GM19035 (cell line): ENCODE measurements around the gene BYSL.
"Not testable (repeated sequence)": the region's sequence is repeated elsewhere in the genome, so short reads cannot be mapped to it uniquely, and the experiment has no call there.

Experiments used
- ATAC-seq: cut with Tn5 transposase; IDR thresholded peaks from one replicate; pipeline ENCODE4 v1.9.1; 2021; ENCODE audit not compliant: unreplicated experiment

The BYSL gene

DNA sequence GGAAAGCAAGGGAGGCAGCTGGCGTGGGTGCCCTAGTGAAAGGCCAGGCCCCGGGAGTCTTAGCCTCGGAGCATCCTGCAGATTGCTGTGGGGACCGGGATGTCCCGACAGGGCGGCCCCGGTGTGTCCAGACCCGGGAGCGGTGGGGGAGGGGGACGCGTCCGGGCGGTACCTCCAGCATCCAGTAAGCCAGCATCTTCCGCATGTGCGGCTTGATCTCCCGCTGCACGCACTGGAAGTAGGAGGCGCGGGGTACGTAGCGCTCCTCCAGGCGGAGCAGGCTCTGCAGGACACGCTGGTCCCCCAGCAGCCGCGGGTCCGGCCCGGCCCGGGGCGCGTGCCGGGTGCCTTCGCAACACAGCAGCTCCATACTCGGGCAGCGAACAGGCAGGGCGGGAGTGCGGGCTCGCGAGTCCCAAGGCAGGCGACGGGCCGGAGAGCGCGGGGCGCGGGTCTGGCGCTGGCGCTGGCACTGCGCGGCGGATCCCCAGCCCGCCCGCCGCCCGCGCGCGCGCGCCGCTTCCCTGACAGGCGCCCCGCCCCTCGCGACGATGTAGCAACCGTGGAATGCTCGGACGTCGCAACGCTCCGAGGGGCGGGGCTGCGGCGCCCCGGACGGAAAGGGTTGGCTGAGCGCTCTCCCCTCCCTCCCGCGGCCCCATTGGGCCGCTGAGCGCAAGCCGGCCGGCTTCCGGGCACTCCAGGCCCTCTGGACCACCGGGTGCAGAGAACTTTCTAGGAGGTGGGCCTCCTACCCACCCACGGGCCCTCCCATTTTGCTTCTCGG is 20.2 kb downstream of the BYSL start, which contains the start of gene CCND3:
Gene CCND3 (minus strand): TSS at position 529 of the 787 bp plus-strand sequence. CDS start 159 bp downstream, at position 370.
- ATAC-seq: peak; percentile 87

DNA sequence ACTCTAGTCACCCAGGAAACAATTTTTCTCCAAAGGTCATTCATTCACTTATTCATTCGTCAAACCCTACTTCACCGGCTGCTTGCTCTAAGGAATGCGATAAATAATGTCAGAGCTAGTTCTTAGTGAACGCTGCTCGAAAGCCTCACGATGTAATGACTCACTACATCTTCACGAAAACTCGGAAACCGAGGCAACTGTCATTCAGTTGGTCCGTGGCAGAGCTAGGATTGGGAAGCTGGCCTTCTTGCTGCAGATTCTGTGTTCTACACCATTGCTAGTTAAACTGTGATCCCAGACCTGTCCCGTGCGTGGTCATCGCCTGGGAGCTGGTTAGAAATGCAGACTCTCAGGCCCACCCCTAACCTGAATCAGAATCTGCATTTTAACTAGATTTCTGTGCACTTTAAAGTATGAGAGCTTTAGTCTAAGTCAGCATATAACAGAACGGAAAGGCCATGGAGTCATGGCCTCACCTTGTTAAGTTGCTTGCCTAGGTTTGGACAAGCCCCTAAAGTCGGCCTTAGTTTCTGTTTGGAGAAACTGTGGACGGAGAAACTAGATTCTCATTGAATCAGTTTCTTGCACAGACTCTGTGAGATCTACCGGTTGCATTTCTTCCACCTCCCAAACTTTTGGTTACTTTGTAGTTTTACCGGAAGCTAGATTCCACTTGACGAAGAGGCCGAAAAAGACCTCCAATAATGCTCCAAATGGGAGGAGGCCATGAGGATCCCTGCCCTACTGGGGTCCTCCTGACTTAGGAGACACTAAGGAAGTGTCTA is 21.0 kb downstream of the BYSL start:
- no peak for ATAC-seq

DNA sequence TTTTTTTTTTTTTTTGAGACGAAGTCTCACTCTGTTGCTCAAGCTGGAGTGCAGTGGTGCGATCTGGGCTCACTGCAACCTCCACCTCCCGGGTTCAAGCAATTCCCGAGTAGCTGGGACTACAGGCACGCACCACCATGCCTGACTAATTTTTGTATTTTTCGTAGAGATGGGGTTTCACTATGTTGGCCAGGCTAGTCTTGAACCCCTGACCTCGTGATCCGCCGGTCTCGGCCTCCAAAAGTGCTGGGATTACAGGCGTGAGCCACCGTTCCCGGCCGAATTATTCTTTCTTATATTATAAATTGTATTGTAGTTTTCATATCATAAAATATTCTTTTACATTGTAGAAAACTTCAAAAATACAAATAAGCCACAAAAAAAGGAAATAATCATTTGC is 21.6 kb downstream of the BYSL start:
- not testable (repeated sequence) for ATAC-seq

DNA sequence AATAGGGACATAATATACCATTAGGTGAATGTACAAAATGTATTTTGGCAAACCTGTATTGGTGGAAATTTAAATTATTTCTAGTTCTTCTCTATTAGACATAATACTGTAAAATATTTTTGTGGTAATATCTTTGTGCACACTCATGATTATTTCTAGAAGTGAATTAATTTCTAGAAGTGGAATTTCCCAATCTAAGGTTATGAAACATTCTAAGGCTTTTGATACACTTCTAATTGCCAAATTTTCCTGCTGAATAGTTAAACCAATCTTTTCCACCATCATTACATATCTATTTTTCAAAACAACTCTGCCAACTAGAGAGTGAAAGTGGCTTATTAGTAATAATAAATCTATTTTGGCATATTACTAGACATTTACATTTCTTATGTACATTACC is 22.2 kb downstream of the BYSL start:
- no peak for ATAC-seq

DNA sequence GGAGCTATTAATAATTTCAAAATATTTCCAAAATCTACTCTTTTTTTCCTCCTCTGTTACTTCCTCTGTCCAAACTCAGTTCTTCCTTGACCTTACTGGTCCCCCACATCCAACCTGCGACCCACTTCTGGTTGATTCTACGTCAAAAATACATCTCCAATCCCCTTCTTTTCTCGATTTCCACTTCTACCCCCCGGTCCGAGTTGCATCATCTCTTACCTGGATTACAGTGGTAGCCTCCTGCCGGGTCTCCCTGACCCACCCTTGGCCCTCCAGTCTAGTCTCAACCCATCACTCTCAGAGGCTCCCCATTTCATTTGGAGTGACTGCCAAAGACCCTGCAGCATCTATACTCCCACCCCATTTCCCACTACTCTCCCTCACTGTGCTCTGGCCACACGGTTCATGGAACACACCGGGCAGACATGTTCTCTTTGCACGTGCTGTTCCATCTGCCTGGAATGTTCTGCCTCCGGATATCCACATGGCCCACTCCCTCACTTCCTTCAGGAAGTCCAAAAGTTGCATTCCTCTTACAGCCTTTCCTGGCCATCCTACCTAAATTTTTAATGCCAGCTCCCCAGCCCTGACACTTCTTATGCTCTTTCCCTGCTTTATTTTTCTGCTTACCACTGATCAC is 26.4 kb downstream of the BYSL start:
- no peak for ATAC-seq

DNA sequence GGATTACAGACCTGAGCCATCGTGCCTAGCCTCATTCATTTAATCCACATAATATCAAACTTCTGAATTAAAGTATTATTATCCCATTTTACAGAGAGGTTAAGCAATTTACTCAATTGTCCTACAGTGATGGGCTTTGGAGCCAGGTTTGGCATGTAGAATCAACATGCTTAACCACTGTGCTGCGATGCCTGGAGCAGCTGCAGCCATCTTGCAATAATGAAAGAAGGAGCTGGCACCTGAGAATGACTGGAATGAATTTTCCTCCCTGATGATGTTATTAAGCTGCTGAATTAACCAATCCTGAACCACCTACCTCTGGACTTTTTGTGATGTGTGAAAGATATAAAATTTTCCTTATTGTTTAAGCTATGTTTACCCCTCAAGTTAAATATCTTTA is 33.4 kb downstream of the BYSL start:
- ATAC-seq: no peak

DNA sequence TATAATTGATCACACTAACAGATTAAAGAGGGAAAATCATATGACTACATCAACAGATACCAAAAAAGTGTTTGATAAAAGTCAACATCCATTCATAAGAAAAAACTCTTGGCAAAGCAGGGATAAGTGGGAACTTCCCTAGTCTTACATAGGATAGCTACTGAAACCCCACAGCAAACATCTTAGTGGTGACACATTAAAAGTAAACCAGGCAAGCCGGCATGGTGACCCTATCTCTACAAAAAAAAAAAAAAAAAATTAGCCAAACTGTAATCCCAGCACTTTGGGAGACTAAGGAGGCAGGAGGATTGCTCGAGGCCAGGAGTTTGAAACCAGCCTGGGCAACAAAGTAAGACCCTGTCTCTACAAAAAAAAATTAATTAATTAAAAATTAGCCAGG is 34.1 kb downstream of the BYSL start:
- no peak for ATAC-seq

DNA sequence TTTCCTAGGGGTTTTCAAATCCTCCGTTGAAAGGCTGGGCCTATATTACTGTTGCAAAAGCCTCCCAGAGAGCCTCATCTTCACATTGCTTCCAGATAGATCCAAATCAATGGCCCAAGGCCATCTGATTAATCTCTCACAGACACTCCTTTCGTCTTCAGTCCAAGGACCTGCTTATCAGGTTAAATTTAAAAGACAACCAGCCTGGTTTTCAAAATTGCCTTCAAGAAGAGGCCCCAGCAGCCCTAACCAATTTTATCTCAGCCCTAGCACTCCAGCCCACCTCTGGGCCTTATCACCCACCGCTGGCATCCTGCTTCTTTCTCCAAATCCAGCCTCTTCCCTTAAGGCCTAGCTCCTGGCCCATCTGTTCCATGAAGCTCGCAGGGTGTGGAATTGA is 35.8 kb downstream of the BYSL start:
- no peak for ATAC-seq

DNA sequence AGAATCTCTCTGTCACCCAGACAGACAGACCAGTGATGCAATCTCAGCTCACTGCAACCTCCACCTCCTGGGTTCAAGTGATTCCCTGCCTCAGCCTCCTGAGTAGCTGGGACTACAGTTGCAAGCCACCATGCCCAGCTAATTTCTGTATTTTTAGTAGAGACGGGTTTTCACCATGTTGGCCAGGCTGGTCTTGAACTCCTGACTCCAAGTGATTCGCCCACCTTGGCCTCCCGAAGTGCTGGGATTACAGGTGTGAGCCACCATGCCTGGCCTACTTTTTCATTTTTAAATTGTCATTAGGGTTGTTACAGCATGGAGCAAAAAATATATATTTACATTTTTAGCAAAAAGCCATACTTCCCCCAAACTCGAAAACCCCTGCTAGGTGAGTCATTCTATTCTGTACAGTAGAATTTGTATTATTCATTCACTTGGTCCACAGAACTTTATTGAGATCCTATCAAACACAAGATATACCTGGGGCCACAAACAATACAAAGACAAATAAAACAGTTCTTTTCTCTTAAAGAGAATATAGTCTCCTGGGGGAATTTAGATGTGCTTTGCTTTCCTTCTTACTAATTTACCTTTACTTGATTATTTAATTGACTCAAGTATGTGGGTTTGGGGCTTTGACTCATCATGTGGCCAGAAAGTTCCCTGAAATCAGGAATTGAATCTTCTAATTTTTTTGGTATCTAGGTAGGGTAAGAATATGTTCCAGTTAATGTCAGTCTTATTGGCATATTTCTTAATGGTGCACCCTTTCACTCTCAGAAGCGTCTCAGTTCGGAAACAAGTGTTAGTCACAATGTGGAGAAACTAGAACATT is 36.9 kb downstream of the BYSL start:
- ATAC-seq: no peak

DNA sequence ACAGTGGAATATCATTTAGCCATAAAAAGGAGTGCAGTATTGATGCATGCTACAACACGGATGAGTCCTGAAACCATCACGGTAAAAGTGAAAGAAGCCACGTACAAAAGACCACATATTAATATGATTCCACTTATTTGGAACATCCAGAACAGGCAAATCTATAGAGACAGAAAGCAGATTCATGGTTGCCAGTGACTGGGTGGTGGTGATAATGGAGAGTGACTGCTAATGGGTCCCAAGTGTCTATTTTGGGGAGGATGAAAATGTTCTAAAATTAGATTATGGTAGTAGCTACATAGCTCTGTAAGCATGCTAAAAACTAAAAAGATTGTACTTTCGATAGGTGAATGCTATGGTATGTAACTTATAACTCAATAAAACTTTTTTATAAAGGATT is 38.7 kb downstream of the BYSL start:
- ATAC-seq: no peak

DNA sequence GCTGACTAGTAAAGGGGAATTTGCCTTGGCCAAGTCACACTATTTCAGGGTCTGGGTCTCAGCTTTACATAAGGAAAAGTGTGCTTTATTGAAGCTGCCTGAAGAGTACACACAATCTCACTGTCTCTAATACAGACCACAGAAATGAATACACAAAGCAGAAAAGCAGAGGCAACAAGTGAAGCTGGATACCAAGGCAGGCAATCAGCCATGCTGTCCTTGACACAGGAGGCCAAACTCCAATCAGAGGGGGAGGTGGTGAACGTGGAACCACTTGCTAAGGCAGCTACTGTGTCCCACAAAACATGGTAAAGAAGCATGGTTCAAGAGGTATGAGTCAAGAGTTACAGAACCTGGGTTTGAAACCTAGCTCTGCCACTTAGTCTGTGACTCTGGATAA is 42.1 kb downstream of the BYSL start:
- ATAC-seq: no peak

DNA sequence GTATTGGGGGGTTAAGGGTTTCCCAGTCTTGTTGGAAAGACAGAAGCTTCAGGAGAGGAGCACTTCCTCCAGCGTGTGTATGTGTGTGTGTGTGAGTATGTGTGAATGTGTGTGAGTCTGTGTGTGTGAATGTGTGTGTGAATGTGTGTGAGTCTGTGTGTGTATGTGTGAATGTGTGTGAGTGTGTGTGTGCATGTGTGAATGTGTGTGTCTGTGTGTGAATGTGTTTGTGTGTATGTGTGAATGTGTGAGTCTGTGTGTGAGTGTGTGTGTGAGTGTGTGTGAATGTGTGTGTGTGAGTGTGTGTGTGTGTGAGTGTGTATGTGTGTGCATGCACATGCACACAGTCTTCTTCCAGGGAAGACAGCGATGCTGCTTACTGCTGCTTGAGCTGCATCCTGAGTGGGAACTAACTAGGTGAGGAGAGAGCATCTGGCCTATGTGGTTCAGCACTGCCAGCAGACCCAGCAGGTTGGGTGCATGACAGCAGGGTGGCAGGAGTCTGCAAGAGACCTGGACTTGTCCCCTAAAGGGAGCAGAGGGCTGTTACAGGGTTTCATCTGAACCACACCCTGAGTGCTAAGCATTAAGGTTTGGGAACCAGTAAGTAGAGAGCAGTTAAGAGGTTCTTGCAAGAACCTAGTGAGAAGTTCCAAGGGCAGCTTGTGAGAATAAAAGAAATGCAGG is 43.0 kb downstream of the BYSL start:
- no peak for ATAC-seq

DNA sequence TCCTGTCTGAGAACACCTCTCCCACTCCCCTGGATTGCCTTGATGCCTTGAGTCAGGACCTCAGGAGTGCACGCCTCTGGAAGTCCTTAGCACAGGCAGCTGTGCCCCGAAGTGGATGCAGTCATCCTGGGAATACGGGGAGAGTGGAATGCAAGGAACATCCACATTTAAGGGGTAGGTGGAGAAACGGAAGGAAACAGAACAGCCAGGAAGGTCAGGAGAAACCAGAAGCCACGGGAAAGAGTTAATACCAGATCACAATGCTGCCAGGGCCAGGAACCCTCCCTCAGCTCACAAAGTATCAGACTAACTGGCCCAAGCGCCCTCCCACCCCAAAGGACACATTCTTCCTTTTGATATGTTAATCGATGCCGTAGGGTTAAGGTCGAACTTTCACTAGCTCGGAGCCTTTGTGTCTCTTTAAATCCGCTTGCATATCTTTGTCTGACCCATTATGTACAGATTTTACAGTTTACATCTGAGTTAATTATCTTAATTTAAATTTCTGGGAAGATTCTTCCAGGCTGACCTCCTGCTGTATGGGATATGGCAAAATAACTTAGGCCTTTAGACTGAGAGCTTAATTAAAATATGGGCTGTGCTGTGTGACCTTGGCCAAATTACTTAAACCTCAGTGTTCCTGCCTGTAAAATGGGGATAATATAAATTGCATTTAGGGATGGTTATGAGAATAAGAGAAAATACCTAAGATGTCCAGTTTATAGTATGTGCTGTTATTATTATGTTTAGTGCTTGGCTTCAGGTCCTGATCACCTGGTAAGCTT is 44.3 kb downstream of the BYSL start:
- no peak for ATAC-seq

DNA sequence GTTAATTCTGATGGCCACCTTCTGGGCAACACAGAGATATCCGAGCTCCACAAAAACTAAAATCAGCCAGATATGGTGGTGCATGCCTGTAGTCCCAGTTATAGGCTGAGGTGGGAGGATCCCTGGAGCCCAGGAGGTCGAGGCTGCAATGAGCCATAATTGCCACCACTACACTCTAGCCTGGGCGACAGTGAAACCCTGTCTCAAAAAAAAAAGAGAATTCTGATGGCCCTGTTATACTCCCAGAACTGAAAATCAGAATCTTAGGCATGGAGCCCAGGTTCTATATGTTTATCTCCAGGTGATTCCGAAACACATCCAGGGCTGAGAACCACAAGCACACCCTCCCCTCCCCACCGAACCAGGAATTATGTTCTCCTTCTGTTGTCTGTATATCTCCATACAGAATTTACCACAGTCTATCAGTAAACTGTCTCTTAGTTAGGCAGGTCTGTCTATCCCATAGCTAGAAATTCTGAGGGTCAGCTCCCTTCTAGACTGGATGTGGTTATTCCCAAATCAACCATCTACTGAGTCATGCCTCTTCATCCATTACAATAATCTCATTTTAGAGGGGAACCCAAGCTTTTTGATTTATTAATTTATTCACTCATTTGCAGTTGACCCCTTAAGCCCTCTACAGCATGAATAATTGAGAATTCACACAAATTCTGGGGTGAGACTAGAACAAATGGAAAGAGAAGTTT is 45.1 kb downstream of the BYSL start:
- ATAC-seq: no peak

DNA sequence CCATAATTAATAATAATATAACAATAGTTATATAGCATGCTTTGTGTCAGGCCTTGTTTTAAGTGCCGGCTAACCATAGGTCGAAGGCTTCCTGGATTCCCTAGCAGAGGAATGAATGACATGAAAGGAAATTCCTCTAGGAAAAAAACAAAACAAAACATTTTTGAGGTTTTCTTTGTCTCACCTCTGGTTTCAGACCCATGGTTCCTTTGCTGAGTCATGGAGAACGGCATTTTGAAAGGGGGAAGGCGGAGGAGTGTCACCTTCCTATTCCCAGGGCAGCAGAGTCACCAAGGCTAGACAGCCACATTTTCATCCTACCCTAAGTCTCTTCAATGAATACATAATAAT is 45.6 kb downstream of the BYSL start:
- ATAC-seq: no peak

DNA sequence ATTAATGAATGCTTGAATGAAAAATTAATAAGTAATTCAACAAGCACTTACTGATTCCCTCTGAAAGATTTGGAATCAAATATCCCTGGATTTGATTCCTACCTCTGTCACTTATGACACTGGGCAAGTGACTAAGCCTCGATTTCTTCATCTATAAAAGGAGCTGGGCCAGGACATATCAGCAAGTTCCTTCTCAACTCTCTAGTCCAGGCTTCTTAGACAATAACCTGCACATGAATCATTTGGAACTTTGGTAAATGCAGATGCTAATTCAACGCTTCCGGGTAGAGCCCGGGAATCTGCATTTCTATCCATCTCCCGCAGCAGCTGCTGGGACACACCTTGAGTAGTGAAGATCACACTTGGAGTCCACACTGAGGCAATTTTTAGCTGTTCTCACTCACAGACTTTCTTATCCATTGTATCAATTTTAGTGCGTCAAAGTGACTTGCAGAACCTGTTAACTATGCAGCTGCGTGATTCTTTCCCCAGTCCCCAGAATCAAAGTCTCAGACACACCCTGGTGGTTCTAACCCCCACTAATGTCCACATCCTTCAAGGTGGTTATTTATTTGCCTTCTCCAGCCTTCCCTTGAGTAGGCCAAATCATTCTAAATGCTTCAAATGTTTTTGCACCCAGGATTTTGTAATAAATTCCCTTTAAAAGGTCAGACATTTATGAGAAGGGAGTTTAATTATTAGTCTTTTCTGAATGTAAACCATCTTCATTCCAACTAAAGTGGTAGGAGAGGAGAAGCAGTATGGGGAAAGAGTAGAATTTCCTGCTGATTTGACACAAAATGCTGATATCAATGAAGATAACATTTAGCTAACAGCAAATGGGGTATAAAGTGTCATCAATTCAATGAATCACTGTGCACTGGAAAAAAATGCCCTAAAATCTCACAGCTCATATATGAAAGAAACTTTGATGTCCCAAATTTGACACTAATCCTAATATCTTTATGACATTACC is 46.3 kb downstream of the BYSL start:
- ATAC-seq: no peak

DNA sequence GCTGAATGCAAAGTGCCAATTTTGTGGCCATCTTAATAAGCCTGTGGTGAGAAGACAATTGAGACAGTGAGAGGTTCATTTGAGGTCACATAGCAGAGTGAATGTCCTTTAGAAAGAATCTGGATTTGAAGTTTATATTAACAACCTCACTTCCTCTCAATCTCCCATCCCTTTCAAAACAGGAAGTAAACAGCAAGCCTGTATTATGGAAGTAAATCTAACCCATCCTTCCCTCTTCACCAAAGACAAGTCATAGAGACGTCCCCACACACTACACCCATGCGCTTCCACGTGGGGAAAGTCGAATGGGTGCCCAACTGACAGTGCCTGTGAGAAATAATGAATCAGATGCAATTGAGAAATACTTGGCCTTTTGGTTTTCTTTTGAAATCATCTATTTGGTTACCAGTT is 49.1 kb downstream of the BYSL start:
- no peak for ATAC-seq

DNA sequence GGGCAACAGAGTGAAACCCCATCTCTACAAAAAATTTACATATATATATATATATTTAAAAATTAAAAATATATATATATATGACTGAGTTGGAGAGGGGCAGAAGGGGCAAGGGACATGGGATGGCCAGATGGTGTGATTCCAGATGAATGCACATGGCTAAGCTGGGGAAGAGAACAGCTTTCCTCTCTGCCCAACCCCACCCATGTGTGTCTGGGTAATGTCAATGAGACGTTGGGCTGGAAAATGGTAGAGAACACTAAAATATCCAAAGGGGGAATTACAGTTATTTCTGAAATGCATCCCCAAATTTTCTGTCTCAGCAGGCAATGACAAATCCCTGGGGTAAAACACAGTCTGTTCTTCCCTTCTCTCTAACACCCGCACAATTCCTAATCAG is 51.5 kb downstream of the BYSL start:
- ATAC-seq: no peak
